Endothelial cell (in vitro differentiated cells): ENCODE data around the gene SPTBN4. TPM values are rescaled to one million over a fixed set of nuclear protein-coding genes. Genes with fewer than 3 reads are reported as not detected.

Experiments
- DNase-seq: peaks from one replicate; pipeline ENCODE4 v3.0.0; 2021; ENCODE audit warnings: low spot score
- H3K27ac Mint-ChIP-seq: one replicate; pipeline ENCODE4 v1.8.0; 2021; ENCODE audit warnings: mixed read lengths, inconsistent platforms; ENCODE audit not compliant: unreplicated experiment
- H3K27me3 Mint-ChIP-seq: one replicate; pipeline ENCODE4 v1.8.0; 2021; ENCODE audit warnings: mild to moderate bottlenecking, moderate library complexity, mixed read lengths, inconsistent platforms; ENCODE audit not compliant: unreplicated experiment
- H3K36me3 Mint-ChIP-seq: one replicate; pipeline ENCODE4 v1.8.0; 2021; ENCODE audit warnings: mild to moderate bottlenecking, low read depth, mixed read lengths, inconsistent platforms; ENCODE audit not compliant: unreplicated experiment
- H3K4me1 Mint-ChIP-seq: one replicate; pipeline ENCODE4 v1.8.0; 2021; ENCODE audit warnings: mild to moderate bottlenecking, mixed read lengths, inconsistent platforms; ENCODE audit not compliant: unreplicated experiment
- H3K4me3 Mint-ChIP-seq: one replicate; pipeline ENCODE4 v1.8.0; 2021; ENCODE audit warnings: mild to moderate bottlenecking, mixed read lengths, inconsistent platforms; ENCODE audit not compliant: unreplicated experiment
- H3K9me3 Mint-ChIP-seq: one replicate; pipeline ENCODE4 v1.8.0; 2021; ENCODE audit warnings: mixed read lengths, inconsistent platforms; ENCODE audit not compliant: unreplicated experiment
- CTCF ChIP-seq: fragments of 200-600 bp; sonication (generic); IDR thresholded peaks from one replicate; pipeline ENCODE4 v1.5.0; 2021; ENCODE audit warnings: antibody characterized with exemption; ENCODE audit not compliant: unreplicated experiment
- total RNA-seq: library from RNA; stranded (reverse); fragmentation: NEBNext Ultra II Directional; extraction: Animal tissue kit (Norgen Biotek cat#: 25700); gene quantifications from one replicate; pipeline ENCODE4 v1.2.1, GENCODE V29; 2021; ENCODE audit not compliant: unreplicated experiment

Gene SPTBN4
- total RNA-seq, 1 donor from 2014 or later, result 0.49 TPM

GRCh38 chr19:40445780-40446262, 21.0 kb upstream of the SPTBN4 start:
- DNase-seq, result no peak
- TF ChIP-seq CTCF, result no peak
- no peaks in the 10 kb centered on the region for H3K9me3 Mint-ChIP-seq
- H3K36me3 Mint-ChIP-seq, result peaks cover 21% of the 10 kb centered on the region
- H3K4me3 Mint-ChIP-seq, result peak overlapping the region; percentile 76
- peak overlapping the region; percentile 42 for H3K27ac Mint-ChIP-seq
- H3K27me3 Mint-ChIP-seq, result peaks cover 6% of the 10 kb centered on the region
- H3K4me1 Mint-ChIP-seq, result peaks cover 18% of the 10 kb centered on the region

- Mint-ChIP-seq H3K27ac (no peak overlapping the region), H3K9me3 (no peaks in the 10 kb centered on the region)
These were observed 20.5 kb upstream of the SPTBN4 start for GRCh38 chr19:40446263-40446784.

GRCh38 chr19:40449506-40449905, 17.3 kb upstream of the SPTBN4 start:
- Mint-ChIP-seq H3K27ac (no peak overlapping the region), H3K36me3 (no peaks in the 10 kb centered on the region), H3K4me3 (no peak overlapping the region), H3K27me3 (peaks cover 7% of the 10 kb centered on the region), H3K4me1 (peaks cover 4% of the 10 kb centered on the region), H3K9me3 (no peaks in the 10 kb centered on the region)
- DNase-seq, result no peak
- no peak for TF ChIP-seq CTCF

More at GRCh38 chr19:40446263-40446784, 20.5 kb upstream of the SPTBN4 start:
- no peak overlapping the region for H3K4me3 Mint-ChIP-seq
- no peak for TF ChIP-seq CTCF
- peaks cover 6% of the 10 kb centered on the region for H3K27me3 Mint-ChIP-seq
- peaks cover 16% of the 10 kb centered on the region for H3K36me3 Mint-ChIP-seq
- peaks cover 18% of the 10 kb centered on the region for H3K4me1 Mint-ChIP-seq
- DNase-seq, result no peak

- H3K9me3 Mint-ChIP-seq, result no peaks in the 10 kb centered on the region
- no peak overlapping the region for H3K27ac Mint-ChIP-seq
- H3K4me3 Mint-ChIP-seq, result no peak overlapping the region
These were observed 16.1 kb upstream of the SPTBN4 start for GRCh38 chr19:40450664-40451063.

More at GRCh38 chr19:40450664-40451063, 16.1 kb upstream of the SPTBN4 start:
- no peak for DNase-seq
- H3K4me1 Mint-ChIP-seq, result no peaks in the 10 kb centered on the region
- peaks cover 5% of the 10 kb centered on the region for H3K27me3 Mint-ChIP-seq
- TF ChIP-seq CTCF, result no peak
- H3K36me3 Mint-ChIP-seq, result no peaks in the 10 kb centered on the region
